ENCODE measurements around the gene TECPR1.

The TECPR1 gene

GRCh38 chr7:98283127-98283886 is 31.3 kb upstream of the TECPR1 start:
- Histone ChIP-seq H3K9me2 (ENCODE audit: low read depth, low read length) (no peaks in the 10 kb centered on the region), H4K20me1 (ENCODE audit: insufficient read depth, low read length) (no peaks in the 10 kb centered on the region), H3K79me2 (ENCODE audit: insufficient read depth, low read length) (no peaks in the 10 kb centered on the region), H3K4me2 (ENCODE audit: low read length) (peak overlapping the region; percentile 76; the same call in 1 of the 2 replicates), H3K9ac (ENCODE audit: low read length) (no peak overlapping the region), H3K27ac (ENCODE audit: low read depth, low read length, poor library complexity, severe bottlenecking) (no peak overlapping the region), H3K4me1 (ENCODE audit: insufficient read depth, low read length, severe bottlenecking) (peaks cover 20% of the 10 kb centered on the region), H3K36me3 (ENCODE audit: insufficient read depth, low read length) (peaks cover 6% of the 10 kb centered on the region; the same call in 1 of the 2 replicates), H3F3A (ENCODE audit: insufficient read depth, low read length) (no peaks in the 10 kb centered on the region), H3K4me3 (ENCODE audit: low read depth, low read length, poor library complexity, severe bottlenecking) (no peak overlapping the region), H3K27me3 (ENCODE audit: insufficient read depth, low read length) (no peaks in the 10 kb centered on the region), H3K9me3 (ENCODE audit: low read length) (no peaks in the 10 kb centered on the region), H2AFZ (ENCODE audit: low read length) (no peak overlapping the region)
- TF ChIP-seq, protein P1, sequence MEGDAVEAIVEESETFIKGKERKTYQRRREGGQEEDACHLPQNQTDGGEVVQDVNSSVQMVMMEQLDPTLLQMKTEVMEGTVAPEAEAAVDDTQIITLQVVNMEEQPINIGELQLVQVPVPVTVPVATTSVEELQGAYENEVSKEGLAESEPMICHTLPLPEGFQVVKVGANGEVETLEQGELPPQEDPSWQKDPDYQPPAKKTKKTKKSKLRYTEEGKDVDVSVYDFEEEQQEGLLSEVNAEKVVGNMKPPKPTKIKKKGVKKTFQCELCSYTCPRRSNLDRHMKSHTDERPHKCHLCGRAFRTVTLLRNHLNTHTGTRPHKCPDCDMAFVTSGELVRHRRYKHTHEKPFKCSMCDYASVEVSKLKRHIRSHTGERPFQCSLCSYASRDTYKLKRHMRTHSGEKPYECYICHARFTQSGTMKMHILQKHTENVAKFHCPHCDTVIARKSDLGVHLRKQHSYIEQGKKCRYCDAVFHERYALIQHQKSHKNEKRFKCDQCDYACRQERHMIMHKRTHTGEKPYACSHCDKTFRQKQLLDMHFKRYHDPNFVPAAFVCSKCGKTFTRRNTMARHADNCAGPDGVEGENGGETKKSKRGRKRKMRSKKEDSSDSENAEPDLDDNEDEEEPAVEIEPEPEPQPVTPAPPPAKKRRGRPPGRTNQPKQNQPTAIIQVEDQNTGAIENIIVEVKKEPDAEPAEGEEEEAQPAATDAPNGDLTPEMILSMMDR (IDR thresholded peaks at IDR 0.05; ENCODE audit: low read length), result no peak
- TF ChIP-seq EZH2 (IDR thresholded peaks at IDR 0.05; ENCODE audit: borderline replicate concordance, low read length), result no peak

DNA sequence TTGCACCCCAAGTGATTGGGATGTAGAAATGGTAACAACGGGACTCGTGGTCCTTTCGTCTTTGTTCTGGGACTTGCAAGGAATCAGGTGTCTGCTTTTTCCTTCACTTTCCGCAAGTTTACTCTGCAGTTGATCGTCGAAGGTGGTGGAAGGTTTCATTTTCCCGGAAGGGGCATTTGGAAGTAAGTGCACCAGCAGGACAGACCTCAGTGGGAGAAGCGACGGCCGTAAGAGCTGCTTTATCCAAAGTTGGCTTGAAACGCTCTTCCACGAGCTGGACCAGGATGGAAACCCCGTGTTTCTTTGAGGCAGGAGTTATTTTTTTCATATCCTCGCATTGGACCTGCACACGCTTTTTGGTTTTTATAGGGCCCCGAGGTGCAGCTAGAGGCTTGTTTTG is 30.7 kb upstream of the TECPR1 start:
- Histone ChIP-seq H4K20me1 (ENCODE audit: insufficient read depth, low read length) (no peaks in the 10 kb centered on the region), H3K27me3 (ENCODE audit: insufficient read depth, low read length) (no peaks in the 10 kb centered on the region), H3K9ac (ENCODE audit: low read length) (no peak overlapping the region; the same call in 1 of the 2 replicates), H3K27ac (ENCODE audit: low read depth, low read length, poor library complexity, severe bottlenecking) (no peak overlapping the region), H3K9me2 (ENCODE audit: low read depth, low read length) (no peaks in the 10 kb centered on the region), H2AFZ (ENCODE audit: low read length) (no peak overlapping the region), H3K4me1 (ENCODE audit: insufficient read depth, low read length, severe bottlenecking) (peaks cover 20% of the 10 kb centered on the region), H3K79me2 (ENCODE audit: insufficient read depth, low read length) (no peaks in the 10 kb centered on the region), H3F3A (ENCODE audit: insufficient read depth, low read length) (no peaks in the 10 kb centered on the region), H3K4me3 (ENCODE audit: low read depth, low read length, poor library complexity, severe bottlenecking) (peak overlapping the region; percentile 79), H3K4me2 (ENCODE audit: low read length) (peak overlapping the region; percentile 76), H3K9me3 (ENCODE audit: low read length) (no peaks in the 10 kb centered on the region), H3K36me3 (ENCODE audit: insufficient read depth, low read length) (peaks cover 6% of the 10 kb centered on the region; the same call in 1 of the 2 replicates)
- TF ChIP-seq, protein P1 (IDR thresholded peaks at IDR 0.05; ENCODE audit: low read length), result no peak

- Histone ChIP-seq H3K4me1 (ENCODE audit: insufficient read depth, low read length, severe bottlenecking) (peaks cover 20% of the 10 kb centered on the region), H3K27me3 (ENCODE audit: insufficient read depth, low read length) (no peaks in the 10 kb centered on the region), H2AFZ (ENCODE audit: low read length) (no peak overlapping the region), H3K9me2 (ENCODE audit: low read depth, low read length) (no peaks in the 10 kb centered on the region), H3K79me2 (ENCODE audit: insufficient read depth, low read length) (no peaks in the 10 kb centered on the region), H3K4me2 (ENCODE audit: low read length) (peak overlapping the region; percentile 76), H3K27ac (ENCODE audit: low read depth, low read length, poor library complexity, severe bottlenecking) (no peak overlapping the region), H4K20me1 (ENCODE audit: insufficient read depth, low read length) (no peaks in the 10 kb centered on the region), H3K4me3 (ENCODE audit: low read depth, low read length, poor library complexity, severe bottlenecking) (peak overlapping the region; percentile 79), H3K9me3 (ENCODE audit: low read length) (no peaks in the 10 kb centered on the region), H3K9ac (ENCODE audit: low read length) (peak overlapping the region; percentile 76), H3F3A (ENCODE audit: insufficient read depth, low read length) (no peaks in the 10 kb centered on the region), H3K36me3 (ENCODE audit: insufficient read depth, low read length) (peaks cover 6% of the 10 kb centered on the region; the same call in 1 of the 2 replicates)
- TF ChIP-seq, protein P1 (IDR thresholded peaks at IDR 0.05; ENCODE audit: low read length), result no peak
- TF ChIP-seq EZH2 (IDR thresholded peaks at IDR 0.05; ENCODE audit: borderline replicate concordance, low read length), result no peak
Observed at GRCh38 chr7:98281757-98282606, 29.9 kb upstream of the TECPR1 start.
